ENCODE data around the gene GSTM2. TPM values are rescaled to one million over a fixed set of nuclear protein-coding genes. Genes with fewer than 3 reads are reported as not detected.
A peak's percentile ranks its signal among the peaks of the same experiment; 100 is the strongest.

The GSTM2 gene
- total RNA-seq, 1 experiment from 2014 or later: 14.9 TPM

- no peaks in the 10 kb centered on the region for H3K9me3 Mint-ChIP-seq
- Histone ChIP-seq H3K27me3 (ENCODE audit: insufficient read depth, low read length) (no peaks in the 10 kb centered on the region), H2BK120ac (ENCODE audit: low read depth, low read length, poor library complexity, severe bottlenecking) (no peak overlapping the region), H3K4me2 (ENCODE audit: insufficient read depth, insufficient read length, low read length) (no peak overlapping the region), H3K14ac (ENCODE audit: insufficient read depth, low read length) (no peak overlapping the region; the same call in 1 of the 2 replicates), H3K18ac (ENCODE audit: insufficient read length, low read depth, low read length) (peak overlapping the region; percentile 11), H2BK12ac (ENCODE audit: insufficient read length, low read depth, low read length) (no peak overlapping the region), H3K23me2 (ENCODE audit: insufficient read length, low read depth, low read length, poor library complexity, severe bottlenecking) (no peaks in the 10 kb centered on the region), H3K79me1 (ENCODE audit: insufficient read depth, low read depth, low read length, poor library complexity, severe bottlenecking) (no peaks in the 10 kb centered on the region), H4K91ac (ENCODE audit: insufficient read length, low read depth, low read length) (no peak overlapping the region), H3K27ac (ENCODE audit: insufficient read length, low read depth, low read length) (no peak overlapping the region), H4K8ac (replicated peaks; ENCODE audit: insufficient read length, low read depth, low read length) (no peak overlapping the region), H3K9me3 (ENCODE audit: control insufficient read depth, low read depth, low read length) (no peaks in the 10 kb centered on the region), H3K56ac (ENCODE audit: insufficient read length, low read depth, low read length) (no peak overlapping the region), H3K4me1 (ENCODE audit: insufficient read depth, low read length) (peaks cover 7% of the 10 kb centered on the region; the same call in 1 of the 2 replicates), H3K23ac (ENCODE audit: insufficient read length, low read depth, low read length) (no peak overlapping the region), H4K5ac (ENCODE audit: insufficient read length, low read depth, low read length) (no peak overlapping the region), H2BK5ac (ENCODE audit: insufficient read length, low read length) (no peak overlapping the region), H2AK5ac (ENCODE audit: insufficient read length, low read length) (no peak overlapping the region), H2BK15ac (ENCODE audit: low read depth, low read length) (no peak overlapping the region), H3K9ac (ENCODE audit: extremely low read depth, insufficient read length, low read length) (no peak overlapping the region), H3K79me2 (ENCODE audit: insufficient read depth, low read length) (no peaks in the 10 kb centered on the region), H2AFZ (ENCODE audit: low read length) (no peak overlapping the region), H3T11ph (ENCODE audit: low read length) (no peak overlapping the region), H4K20me1 (ENCODE audit: control insufficient read depth, insufficient read depth, insufficient read length) (no peaks in the 10 kb centered on the region), H2BK20ac (ENCODE audit: low read depth, low read length, poor library complexity, severe bottlenecking) (no peak overlapping the region), H3K4ac (ENCODE audit: low read depth, low read length) (no peak overlapping the region)
- WGBS (ENCODE audit: extremely low coverage, insufficient read length, low lambda C conversion rate): no CpG with 5 or more reads among the region's 9 CpGs
- peaks cover 22 to 36% of the 10 kb centered on the region in 2 experiments for H3K4me1 Mint-ChIP-seq
- H3K4me3 Mint-ChIP-seq: peak overlapping the region in 1 of 2 experiments; percentile 42; a peak in 3 of 5 replicates
- H3K36me3 Mint-ChIP-seq (ENCODE audit: insufficient read depth in 1 of 3, low read depth in 3 of 3): peaks cover 2 to 4% (median 3%) of the 10 kb centered on the region in 3 experiments; a peak in 5 of 7 replicates
- peak overlapping the region; percentile 45 to 96 (median 95) for H3K27ac Mint-ChIP-seq
- H3K27me3 Mint-ChIP-seq (ENCODE audit: low read depth): peaks cover 5% of the 10 kb centered on the region; the same call in 1 of the 2 replicates
- TF ChIP-seq CTCF (conservative IDR thresholded peaks at IDR 0.05): no peak
- peak; percentile 55 for DNase-seq
These were observed 31.5 kb upstream of the GSTM2 start for GRCh38 chr1:109636201-109636952.
